ENCODE data around the gene TNNI2.
"Not testable (repeated sequence)": the region's sequence is repeated elsewhere in the genome, so short reads cannot be mapped to it uniquely, and the experiment has no call there.

The TNNI2 gene

DNA sequence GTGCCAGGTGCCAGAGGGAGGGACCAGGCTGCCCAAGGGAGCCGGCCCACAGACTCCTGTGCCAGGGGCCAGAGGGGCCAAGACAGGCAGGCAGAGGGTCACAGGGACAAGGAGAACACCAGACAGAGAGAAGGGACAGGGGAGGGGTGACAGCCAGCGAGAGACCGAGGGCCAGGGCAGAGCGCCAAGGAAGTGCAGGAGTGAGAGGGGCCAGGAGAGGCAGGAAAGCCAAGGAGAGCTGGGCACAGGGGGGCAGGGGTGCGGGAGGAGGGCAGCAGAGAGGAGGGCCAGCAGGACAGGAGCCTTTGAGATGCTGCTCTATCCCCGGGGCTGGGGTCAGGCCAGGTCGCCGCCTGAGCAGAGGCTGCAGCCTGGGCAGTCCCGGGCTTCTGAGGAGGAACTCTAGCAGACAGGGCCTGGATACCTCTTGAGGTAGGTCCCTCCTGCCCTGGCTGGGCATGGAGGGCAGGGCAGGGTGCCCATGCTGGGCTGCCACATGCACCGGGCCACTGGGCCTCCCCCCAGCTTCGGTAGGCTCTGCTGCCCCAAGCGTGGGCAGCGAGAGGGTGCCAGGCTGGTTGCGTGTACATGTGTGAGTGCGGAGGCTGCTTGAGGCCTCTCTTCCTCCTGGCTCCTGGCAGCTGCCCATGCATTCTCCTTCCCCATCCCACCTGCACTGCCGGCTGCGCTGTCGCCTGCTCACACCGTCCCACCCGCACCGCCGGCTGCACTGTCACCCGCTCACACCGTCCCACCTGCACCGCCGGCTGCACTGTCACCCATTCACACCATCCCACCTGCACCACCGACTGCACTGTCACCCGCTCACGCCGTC lies 26.3 kb downstream of the TNNI2 start:
- DNase-seq, result no peak

DNA sequence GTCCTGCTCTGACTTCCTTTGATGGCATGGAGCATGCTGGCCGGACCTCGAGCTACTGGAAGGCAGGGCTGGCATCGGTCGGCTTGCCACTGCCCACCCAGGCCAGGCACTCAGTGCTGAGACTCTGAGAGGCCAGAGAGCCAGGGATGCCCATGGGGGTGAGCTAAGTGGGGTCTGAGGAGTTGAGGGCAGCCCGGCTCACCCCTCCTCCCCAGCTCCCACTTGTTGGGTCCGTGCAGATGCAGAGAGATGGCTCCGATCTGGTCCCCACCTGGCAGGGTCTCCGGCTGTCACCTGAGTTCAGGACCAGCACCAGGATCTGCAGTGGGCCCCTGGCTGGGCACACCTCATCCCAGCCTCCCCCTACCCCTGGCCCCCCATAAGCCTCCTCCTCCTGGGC lies 27.4 kb downstream of the TNNI2 start:
- DNase-seq, result no peak

DNA sequence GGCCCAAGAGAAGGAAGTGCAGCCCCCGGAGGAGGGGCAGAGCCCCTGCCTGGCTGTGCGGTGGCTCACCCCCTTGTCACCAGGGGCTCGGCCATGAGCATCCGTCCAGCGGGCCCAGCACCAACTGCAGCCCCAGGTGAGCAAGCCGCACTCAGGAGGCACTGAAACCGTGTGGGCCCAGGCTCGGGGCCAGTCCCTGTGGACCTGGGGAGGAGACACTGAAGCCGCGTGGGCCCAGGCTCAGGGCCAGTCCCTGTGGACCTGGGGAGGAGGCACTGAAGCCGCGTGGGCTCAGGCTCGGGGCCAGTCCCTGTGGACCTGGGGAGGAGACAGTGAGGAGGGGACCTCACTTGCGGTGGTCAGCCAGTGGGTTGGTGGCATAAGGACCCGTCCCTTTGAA lies 28.0 kb downstream of the TNNI2 start:
- no peak for DNase-seq

DNA sequence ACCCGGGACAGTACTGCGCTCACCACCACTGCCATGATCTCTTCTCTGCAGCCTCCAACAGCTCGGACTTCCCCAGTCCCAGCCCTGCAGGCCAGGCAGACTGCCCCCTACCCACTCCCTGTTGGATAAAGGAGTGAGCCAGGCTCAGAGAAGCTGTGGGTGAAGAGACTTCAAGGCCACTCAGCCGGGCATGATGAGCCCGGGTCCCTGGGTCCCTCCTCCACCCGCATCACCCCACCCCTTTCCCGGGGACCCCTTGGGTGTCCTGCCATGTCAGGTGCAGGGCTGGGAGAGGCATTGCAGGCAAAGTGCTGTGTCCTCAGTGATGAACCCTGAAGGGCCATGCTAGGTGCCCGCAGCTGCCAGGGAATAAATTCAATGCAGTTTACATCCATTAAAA lies 28.6 kb downstream of the TNNI2 start:
- DNase-seq, result no peak

DNA sequence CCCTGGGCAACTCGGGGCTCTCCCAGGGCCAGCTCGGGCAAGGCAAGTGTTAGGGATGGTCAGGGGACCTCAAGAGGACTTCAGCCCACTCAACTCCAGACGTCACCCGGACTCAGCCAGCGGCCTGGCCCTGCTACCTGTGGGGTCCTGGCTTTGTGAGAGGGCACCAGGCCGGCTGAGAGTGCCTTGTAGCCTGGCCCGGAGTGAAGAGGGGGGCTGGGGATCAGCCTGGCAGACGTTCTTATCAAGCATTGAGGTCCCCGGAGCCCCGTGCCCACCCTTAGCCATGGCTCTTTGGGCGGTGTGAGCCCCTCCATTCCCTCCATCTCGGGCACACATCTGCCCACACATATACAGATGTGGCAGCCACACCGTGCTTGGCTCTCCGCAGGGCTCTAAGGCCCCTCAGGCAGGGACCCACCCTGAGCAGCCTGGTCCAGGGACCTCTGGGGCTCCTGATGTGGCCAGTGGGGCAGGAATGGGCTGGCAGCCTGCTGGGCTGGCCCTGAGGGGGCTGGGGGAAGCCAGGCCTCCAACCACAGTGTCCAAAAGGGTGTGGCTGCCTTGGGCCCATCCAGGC lies 29.4 kb downstream of the TNNI2 start:
- DNase-seq, result no peak

DNA sequence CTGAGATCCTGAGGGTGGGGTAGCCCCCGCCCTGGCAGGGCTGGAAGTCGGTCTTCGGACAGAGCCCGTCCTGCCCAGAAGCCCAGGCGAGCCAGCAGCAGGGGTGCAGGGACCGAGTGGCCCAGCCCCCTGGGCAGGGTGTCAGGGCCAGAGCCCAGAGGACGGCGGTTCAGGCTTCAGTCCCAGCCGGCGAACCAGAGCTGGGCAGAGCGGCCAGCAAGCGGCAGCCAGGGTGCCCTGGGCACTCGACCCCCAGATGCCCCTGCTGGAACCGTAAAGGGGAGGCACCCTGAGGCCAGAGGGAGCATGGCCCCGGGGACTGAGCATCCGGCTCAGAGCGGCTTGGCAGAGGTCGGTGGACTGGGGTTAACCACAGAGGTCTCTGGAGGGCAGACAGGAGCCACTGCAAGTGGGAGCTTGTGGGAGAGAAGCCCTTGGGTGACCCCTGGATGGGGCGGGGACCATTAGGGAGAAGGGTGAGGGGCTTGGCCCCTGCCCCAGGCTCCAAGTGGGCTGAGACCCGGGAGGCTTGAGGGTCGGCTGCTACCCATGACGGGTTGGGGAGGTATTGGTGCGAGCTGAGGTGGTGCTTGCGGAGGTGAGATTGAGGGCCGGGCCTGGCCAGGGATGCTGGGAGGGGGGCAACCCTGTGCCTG lies 30.0 kb downstream of the TNNI2 start:
- no peak for DNase-seq

DNA sequence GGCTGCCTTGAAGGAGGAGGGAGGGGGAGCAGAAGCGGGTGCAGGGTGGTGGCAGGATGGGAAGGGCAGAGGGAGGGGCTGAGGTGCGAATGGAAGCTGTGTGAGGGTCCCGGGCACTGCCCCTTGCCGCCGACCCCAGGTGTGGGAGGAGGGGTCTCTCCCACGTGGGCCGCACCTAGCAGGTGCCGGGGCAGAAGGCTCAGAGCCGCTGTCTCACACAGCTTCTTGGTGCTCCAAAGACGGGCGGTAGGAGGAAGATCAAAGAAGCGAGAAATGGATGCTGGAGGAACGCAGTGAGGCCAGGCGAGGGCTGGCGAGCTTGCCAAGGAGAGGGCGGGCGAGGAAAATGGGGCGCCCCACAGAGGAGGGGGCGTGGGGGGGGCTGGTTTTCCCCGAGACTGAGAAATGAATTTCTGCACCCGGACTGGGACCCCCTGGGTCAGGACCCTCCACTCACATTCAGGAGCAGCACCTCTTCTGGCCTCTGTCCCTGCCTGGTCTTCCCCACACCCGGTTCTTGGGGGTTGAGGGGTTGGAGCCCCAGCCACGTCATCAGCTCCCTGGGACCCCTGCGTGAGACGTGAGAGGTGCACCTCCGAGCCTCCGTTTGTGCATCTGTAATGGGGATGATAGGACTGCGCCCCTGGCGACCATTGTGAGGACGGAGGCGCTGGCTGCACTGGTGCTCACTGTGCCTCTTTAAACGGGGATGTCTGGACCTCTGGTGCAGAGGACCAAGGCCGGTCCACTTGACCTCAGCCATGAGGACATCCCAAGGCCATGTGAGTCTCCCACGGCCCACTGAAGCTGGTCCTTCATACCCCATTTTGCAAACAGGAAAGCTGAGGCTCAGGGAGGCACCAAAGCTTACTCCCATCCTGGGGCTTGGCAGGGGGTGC lies 30.9 kb downstream of the TNNI2 start:
- no peak for DNase-seq

DNA sequence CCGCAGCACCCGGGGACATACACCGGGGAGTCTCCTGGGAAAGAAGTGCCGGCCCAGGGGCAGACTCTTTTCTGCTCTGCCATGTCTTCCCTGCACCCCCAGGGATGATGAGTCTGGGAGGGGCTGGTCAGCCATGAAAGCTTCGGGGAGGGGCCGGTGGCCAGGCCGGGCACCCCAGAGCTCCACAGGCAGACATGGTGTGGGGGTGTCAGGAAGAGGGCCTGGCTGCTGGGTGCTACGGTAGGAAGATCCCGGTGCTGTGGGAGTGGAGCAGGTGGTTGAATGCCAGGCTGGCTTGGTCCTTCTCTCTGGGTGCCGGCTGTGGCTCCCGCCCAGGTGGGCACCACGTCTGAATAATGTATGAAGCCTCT lies 31.5 kb downstream of the TNNI2 start:
- DNase-seq, result no peak

DNA sequence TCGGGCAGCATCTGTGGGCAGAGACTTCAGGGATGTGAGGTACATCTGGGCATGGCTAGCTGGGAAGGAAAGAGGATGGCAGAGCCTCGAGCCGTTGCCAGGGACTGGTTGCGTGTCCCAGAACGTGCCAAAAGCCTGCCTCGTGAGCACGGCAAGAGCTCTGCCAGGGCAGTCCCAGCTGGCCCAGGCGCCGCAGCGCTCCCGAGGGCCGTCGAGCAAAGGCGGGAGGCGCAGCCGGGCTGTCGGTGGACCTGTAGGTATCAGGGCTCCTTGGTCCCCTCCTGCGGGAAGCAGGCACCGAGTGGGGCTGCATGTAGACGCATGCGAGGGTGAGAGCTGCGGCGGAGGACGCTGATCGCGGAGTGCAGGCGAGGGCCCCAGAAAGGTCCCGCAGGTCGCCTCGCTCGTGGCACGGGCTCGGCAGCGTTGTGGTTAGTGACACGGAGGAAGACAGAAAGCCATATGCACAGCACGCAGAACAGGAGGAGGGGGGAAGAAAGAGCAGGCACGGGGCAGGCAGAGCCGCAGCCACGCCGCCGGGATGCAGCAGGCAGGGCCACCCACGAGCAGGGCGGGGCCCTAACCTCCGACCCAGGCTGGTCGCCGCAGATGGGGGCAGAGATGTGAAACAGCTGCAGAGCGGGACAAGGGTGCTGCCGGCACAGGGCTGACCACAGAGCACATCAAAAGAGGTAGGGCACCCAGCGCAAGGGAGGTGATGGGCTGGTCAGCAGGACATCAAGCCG lies 32.1 kb downstream of the TNNI2 start:
- peak; percentile 58 for DNase-seq

DNA sequence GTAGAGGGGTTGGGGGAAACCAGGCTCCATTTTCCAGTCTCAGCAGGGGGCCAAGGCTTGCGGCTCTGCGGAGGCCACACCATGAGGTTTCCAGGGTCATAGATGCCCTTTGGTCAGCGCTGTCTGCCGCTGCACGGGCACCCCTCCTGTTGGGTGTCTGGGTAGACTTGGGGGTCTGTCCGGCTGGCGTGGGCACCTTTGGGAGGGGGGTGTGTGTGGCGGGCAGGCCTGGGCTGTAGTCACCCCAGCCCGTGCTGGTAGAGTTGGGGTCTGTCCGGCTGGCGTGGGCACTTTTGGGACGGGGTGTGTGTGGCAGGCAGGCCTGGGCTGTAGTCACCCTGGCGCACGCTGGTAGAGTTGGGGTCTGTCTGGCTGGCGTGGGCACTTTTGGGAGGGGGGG lies 32.8 kb downstream of the TNNI2 start:
- DNase-seq, result no peak

DNA sequence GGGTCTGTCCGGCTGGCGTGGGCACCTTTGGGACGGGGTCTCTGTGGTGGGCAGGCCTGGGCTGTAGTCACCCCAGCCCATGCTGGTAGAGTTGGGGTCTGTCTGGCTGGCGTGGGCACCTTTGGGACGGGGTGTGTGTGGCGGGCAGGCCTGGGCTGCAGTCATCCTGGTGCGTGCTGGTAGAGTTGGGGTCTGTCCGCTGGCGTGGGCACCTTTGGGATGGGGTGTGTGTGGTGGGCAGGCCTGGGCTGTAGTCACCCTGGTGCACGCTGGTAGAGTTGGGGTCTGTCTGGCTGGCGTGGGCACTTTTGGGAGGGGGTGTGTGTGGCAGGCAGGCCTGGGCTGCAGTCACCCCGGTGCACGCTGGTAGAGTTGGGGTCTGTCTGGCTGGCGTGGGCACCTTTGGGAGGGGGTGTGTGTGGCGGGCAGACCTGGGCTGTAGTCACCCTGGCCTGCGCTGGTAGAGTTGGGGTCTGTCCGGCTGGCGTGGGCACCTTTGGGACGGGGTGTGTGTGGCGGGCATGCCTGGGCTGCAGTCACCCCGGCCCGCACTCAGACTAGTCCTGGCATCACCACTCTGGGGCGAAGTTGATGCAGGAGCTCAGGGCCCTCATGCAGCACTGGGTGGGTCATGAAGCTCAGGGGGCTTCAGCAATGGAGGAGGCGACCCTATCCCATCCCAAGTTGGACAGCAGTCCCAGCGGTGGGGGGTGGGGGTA lies 33.6 kb downstream of the TNNI2 start:
- DNase-seq, result peak; percentile 14

DNA sequence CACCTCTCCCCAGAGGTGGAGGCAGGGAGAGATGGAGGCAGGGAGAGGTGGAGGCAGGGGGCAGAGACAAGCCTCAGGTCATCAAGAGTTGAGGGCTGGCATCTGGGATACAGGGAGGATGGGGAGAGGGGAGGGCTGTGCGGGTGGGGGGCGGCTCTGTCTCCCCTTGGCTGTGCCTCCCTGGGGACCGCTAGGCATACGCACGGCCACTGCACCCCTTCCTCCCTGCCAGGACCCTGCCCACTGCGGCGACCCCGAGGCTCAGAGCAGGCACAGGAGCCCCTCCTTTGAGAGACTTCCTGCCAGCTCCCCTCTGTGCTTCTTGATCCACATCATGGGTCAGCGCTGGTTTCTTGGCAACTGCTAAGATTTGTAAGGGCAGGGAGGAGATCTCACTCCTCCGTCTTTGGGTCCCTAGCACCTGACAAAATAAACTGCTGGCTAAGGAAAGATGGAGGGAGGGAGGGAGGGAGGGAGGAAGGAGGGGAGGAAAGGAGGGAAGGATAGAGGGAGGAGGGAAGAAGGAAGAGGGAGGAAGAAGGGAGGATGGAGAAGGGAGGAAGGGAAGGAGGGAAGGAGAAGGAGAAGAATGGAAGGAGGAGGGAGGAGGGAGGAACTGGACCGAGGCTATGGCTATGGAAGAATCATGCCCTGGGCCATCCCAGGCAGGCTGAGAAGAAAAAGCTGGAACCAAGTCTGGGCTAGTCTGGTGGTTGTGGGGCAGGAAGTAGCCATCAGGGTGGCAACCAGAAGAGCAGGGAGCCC lies 34.4 kb downstream of the TNNI2 start:
- peak; percentile 12 for DNase-seq

DNA sequence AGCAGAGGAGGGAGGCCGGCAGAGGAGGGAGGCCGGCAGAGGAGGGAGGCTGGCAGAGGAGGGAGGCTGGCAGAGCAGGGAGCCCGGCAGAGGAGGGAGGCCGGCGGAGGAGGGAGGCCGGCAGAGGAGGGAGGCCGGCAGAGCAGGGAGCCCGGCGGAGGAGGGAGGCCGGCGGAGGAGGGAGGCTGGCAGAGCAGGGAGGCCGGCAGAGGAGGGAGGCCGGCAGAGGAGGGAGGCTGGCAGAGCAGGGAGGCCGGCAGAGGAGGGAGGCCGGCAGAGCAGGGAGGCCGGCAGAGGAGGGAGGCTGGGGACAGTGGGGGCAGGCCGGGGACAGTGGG lies 35.0 kb downstream of the TNNI2 start:
- not testable (repeated sequence) for DNase-seq

DNA sequence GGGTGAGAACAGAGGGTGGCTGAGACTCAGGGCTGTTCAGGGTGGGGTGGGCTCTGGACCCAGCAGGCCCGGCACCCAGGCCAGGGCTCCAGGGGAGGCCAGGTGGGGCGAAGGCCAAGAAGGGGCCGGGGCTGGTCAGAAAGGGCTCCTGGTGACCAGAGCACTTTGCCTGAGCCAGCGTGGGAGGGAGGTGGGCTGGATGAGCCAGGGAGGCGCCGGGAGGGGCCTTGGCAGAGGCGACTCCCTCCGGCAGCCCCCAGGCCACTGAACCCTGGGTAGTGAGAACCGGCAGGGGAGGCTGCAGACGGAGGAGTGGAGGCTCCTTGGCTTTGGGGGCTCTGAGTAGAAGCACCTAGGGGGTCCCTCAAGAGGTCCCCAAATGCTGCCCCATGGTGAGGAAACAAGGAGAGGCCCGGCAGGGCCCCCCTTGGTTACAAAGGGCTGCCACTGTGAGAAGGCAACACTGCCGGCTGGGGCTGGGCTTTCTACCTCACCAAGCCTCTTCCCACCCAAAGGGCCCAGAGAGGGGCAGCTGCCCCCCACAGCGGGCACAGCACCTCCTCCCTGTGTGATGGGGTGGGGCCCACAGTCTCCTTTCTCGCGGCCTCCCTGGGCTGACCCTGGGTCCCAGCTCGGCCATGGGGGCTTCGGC lies 35.8 kb downstream of the TNNI2 start:
- DNase-seq, result not testable (repeated sequence)

DNA sequence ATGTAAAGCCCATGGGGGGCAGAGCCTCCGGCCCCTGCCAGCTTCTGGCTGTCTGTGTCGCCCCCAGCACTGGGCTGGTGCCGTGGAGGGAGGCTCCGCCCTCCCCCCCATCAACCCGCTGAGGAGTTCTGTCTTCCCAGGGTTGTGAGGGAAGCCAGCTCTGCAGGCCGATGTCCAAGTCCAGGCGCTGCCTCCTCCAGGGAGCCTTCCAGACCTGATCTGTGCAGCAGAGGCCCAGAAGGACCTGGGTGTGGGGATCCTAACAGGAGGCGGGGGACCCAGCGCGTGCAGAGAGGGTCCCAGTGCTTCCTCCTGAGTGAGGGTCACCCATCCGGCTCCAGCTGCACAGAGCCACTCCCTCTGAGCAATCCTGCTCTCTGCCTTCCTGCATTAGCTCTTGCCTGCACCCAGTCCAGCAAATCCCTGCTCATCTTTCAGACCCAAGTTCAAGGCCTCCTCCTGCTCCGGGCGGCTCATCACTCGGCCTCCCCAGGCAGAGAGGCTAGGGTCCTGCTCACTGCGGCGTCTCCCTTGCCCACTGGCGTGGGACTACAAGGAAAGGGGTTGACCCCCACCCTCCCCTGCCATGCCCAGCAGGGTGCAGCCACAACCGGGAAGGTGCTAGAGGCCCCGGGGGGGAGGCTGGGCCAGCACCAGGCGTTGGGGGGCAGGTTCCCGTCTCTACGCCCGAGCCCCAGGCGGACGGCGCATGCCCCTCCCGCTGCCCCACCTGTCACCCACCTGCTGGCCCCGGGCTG lies 36.5 kb downstream of the TNNI2 start:
- DNase-seq, result no peak

DNA sequence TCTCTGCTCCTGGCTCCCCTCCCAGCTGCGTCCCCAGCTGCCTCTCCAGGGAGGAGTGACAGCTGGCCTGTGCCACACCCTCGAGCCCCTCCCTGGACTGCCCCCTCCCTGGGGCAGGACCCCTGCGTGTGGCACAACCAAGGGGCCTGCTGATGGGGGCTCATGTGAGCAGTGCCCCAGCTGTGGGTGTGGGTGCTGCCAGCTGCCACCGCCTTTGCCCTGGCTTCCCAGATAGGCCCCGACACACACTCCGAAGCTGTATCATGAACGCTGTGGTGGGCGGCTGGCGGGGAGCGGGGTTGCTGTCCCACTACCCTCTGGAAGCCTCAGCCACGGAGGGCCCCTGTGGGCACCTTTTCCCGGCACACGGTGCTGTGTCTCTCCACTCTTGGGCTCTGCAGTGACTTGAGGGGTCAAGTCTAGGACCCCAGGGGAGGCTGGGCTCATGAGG lies 37.1 kb downstream of the TNNI2 start:
- not testable (repeated sequence) for DNase-seq

DNA sequence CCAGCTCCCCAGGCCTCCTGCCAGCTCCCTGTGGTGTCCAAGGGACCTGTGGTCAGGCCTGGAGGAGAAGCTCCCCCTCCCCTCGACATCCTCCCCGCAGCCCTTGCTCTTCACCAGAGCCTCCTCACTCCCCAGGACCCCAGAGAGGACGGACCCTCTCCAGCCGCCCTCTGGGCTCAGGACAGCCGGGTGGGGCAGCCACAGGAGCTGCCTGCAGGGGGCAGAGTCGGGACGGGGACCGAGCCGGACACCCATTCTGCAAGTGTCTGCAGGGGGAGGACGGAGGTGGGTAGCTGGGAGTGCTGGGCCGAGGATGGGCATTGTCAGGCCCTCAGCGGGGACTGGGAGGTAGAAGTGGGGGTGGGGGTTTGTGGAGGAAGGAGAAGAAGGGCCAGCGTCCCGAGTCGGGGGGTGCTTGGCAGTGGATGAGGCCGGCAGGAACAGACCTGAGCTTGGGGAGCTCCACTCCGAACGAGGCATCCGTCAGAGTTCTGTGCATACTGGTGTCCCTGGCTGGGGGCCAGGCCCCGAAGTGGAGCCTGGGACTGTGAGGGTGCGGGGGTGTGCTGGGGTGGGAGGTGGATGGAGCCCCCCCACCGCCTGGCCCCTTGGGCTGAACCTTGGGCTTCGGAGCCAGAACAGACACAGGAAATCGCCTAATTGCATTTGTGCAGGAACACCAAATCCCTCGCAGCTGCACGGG lies 37.7 kb downstream of the TNNI2 start:
- DNase-seq, result peak; percentile 29

DNA sequence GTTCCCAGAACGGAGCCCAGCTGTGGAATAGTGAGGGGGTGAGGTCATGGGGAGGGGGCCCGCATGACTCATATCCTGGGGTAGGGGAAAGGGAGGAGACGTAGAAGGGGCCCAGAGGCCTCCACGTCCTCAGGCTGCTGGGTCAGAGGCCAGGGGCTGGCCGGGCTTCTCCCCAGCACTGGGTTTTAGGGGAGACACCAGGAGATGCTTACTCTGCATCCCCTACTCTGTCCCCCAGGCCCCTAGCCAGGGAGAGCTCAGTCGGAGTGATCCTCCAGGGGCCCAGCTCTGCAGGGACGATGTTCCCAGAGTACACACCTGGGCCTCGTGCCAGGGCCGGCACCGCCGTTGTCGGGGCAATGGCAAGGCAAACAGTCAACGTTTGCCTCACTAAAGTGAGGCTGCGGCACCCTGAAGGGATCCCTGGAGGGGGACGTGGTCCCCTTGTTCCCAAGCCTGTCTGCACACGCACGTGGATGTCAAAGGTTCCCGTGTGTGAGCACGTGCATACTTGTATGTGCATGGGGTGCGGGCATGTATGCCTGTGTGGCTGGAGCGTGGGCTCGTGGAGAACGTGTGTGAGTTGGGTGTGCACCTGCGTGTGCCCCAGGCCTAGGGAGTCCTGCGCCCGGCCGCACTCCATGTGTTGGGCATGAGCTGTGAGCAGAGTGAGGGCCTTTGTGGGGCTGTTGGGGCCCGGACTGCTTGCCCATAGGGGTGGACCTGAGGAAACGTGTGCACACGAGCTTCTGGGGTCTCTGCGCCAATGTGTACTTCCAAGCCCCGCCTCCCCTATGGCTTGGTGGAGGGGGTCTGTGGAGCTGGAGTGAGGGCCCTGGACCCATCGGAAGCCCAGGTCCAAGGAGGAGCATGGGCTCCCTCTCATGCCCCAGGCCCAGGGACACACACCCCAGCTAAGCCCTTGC lies 38.7 kb downstream of the TNNI2 start:
- DNase-seq, result peak; percentile 19

Measured in activated T-cell treated with anti-CD3 and anti-CD28 coated beads, Interleukin-2, amount 50 U/mL, for 1 hour (primary cell).